Ishikawa (cell line): Measurements from ENCODE around the gene MFAP5.

Source experiments
- CEBPB ChIP-seq: IDR thresholded peaks from 2 replicates; pipeline ENCODE4 v1.6.1; 2012
- CREB1 ChIP-seq: IDR thresholded peaks from 2 replicates; pipeline ENCODE4 v1.6.1; 2012; ENCODE audit warnings: low read depth
- EGR1 ChIP-seq: IDR thresholded peaks from 2 replicates; pipeline ENCODE4 v1.6.1; 2012
- EP300 ChIP-seq: IDR thresholded peaks from 2 replicates; pipeline ENCODE4 v1.6.1; 2012; ENCODE audit warnings: borderline replicate concordance
- FOXM1 ChIP-seq: IDR thresholded peaks from 2 replicates; pipeline ENCODE4 v1.6.1; 2012; ENCODE audit warnings: low read depth, borderline replicate concordance
- NFIC ChIP-seq: IDR thresholded peaks from 2 replicates; pipeline ENCODE4 v1.6.1; 2012
- RAD21 ChIP-seq: IDR thresholded peaks from 2 replicates; pipeline ENCODE4 v1.6.1; 2012; ENCODE audit warnings: low read depth
- REST ChIP-seq: IDR thresholded peaks from 2 replicates; pipeline ENCODE4 v1.6.1; 2012; ENCODE audit warnings: low read depth, mild to moderate bottlenecking
- TAF1 ChIP-seq: IDR thresholded peaks from 2 replicates; pipeline ENCODE4 v1.6.1; 2012; ENCODE audit warnings: low read depth, mild to moderate bottlenecking
- TCF12 ChIP-seq: IDR thresholded peaks from 2 replicates; pipeline ENCODE4 v1.6.1; 2012; ENCODE audit warnings: low read depth
- TEAD4 ChIP-seq: IDR thresholded peaks from 2 replicates; pipeline ENCODE4 v1.6.1; 2012
- YY1 ChIP-seq: IDR thresholded peaks from 2 replicates; pipeline ENCODE4 v1.6.1; 2012; ENCODE audit warnings: low read depth
- ZBTB7A ChIP-seq: IDR thresholded peaks from 2 replicates; pipeline ENCODE4 v1.6.1; 2012; ENCODE audit warnings: low read depth
- TF ChIP-seq, protein P1 (sequence below): IDR thresholded peaks from 2 replicates; pipeline ENCODE4 v1.6.1; 2012
- TF ChIP-seq, protein P2 (sequence below): IDR thresholded peaks from 2 replicates; pipeline ENCODE4 v1.6.1; 2012

The MFAP5 gene

GRCh38 chr12:8642775-8643174 is 19.9 kb downstream of the MFAP5 start:
- TF ChIP-seq RAD21 (no peak), REST (no peak)
- TF ChIP-seq, protein P1, sequence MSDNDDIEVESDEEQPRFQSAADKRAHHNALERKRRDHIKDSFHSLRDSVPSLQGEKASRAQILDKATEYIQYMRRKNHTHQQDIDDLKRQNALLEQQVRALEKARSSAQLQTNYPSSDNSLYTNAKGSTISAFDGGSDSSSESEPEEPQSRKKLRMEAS: no peak

- TF ChIP-seq ZBTB7A (no peak), TAF1 (no peak), YY1 (no peak), FOXM1 (no peak)
Measured at GRCh38 chr12:8639936-8640335, 22.7 kb downstream of the MFAP5 start.

DNA sequence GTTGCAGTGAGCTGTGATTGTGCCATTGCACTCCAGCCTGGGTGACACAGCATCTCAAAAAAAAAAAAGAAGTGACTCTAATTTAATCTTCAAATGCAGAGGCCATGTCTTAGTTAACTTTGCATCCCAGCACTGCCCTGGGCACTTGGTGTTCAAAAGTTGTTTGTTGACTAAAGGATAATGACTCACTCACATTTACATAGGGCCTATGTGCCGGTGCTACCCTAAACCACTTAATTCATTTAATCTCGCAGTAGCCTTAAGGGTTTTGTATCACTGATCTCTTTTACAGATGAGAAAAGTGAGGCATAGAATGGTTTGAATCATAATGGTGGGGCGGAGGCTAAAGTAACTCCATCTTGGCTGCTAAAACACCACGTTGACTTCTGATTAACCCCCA is 23.7 kb downstream of the MFAP5 start:
- TF ChIP-seq, protein P2, sequence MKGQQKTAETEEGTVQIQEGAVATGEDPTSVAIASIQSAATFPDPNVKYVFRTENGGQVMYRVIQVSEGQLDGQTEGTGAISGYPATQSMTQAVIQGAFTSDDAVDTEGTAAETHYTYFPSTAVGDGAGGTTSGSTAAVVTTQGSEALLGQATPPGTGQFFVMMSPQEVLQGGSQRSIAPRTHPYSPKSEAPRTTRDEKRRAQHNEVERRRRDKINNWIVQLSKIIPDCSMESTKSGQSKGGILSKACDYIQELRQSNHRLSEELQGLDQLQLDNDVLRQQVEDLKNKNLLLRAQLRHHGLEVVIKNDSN: no peak
- no peak for TF ChIP-seq FOXM1
- TF ChIP-seq NFIC: no peak
- no peak for TF ChIP-seq RAD21
- TF ChIP-seq CEBPB: no peak
- no peak for TF ChIP-seq REST
- TF ChIP-seq TAF1: no peak
- TF ChIP-seq YY1: no peak
- TF ChIP-seq EP300: no peak
- TF ChIP-seq EGR1: no peak
- TF ChIP-seq, protein P1: no peak
- no peak for TF ChIP-seq ZBTB7A
- no peak for TF ChIP-seq TCF12
- TF ChIP-seq CREB1: no peak
- no peak for TF ChIP-seq TEAD4

- no peak for TF ChIP-seq ZBTB7A
- TF ChIP-seq REST: no peak
- TF ChIP-seq TAF1: no peak
- TF ChIP-seq RAD21: no peak
- TF ChIP-seq FOXM1: no peak
- no peak for TF ChIP-seq CREB1
- TF ChIP-seq, protein P2: no peak
- no peak for TF ChIP-seq CEBPB
- TF ChIP-seq YY1: no peak
- TF ChIP-seq NFIC: no peak
- TF ChIP-seq EGR1: no peak
- no peak for TF ChIP-seq TCF12
- TF ChIP-seq EP300: no peak
- TF ChIP-seq TEAD4: no peak
Measured at GRCh38 chr12:8637666-8638065, 25.0 kb downstream of the MFAP5 start.

- TF ChIP-seq TEAD4 (no peak), FOXM1 (no peak), REST (no peak), EP300 (no peak), EGR1 (no peak), TCF12 (no peak), ZBTB7A (no peak), RAD21 (no peak), CREB1 (no peak), CEBPB (no peak)
- TF ChIP-seq, protein P2: no peak
- TF ChIP-seq, protein P1: no peak
Measured at GRCh38 chr12:8637244-8637643, 25.4 kb downstream of the MFAP5 start.
